ENCODE results near the gene ABTB2.

GRCh38 chr11:34150494-34151151, 207.2 kb downstream of the ABTB2 start:
- no peak for TF ChIP-seq FOXM1 (IDR thresholded peaks at IDR 0.05; ENCODE audit: low read depth)
- TF ChIP-seq YY1 (IDR thresholded peaks at IDR 0.05; ENCODE audit: low read depth) = no peak
- no peak for TF ChIP-seq NRF1 (IDR thresholded peaks at IDR 0.05; ENCODE audit: low read depth, low read length)
- TF ChIP-seq NFIC (IDR thresholded peaks at IDR 0.05; ENCODE audit: borderline replicate concordance) = no peak

Measured in SK-N-SH (cell line).